ENCODE data around the gene LUC7L.
"Not testable (repeated sequence)": the region's sequence is repeated elsewhere in the genome, so short reads cannot be mapped to it uniquely, and the experiment has no call there.

GRCh38 chr16:170088-170507 is 59.2 kb downstream of the LUC7L start:
- TF ChIP-seq POLR2A (IDR thresholded peaks at IDR 0.05): not testable (repeated sequence)
- TF ChIP-seq, protein P1, sequence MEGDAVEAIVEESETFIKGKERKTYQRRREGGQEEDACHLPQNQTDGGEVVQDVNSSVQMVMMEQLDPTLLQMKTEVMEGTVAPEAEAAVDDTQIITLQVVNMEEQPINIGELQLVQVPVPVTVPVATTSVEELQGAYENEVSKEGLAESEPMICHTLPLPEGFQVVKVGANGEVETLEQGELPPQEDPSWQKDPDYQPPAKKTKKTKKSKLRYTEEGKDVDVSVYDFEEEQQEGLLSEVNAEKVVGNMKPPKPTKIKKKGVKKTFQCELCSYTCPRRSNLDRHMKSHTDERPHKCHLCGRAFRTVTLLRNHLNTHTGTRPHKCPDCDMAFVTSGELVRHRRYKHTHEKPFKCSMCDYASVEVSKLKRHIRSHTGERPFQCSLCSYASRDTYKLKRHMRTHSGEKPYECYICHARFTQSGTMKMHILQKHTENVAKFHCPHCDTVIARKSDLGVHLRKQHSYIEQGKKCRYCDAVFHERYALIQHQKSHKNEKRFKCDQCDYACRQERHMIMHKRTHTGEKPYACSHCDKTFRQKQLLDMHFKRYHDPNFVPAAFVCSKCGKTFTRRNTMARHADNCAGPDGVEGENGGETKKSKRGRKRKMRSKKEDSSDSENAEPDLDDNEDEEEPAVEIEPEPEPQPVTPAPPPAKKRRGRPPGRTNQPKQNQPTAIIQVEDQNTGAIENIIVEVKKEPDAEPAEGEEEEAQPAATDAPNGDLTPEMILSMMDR (IDR thresholded peaks at IDR 0.05): not testable (repeated sequence)

All from uterus (tissue), 2 donors.